Thyroid gland (tissue), 4 donors: ENCODE measurements around the gene FHIT. TPM values are rescaled to one million over a fixed set of nuclear protein-coding genes. Genes with fewer than 3 reads are reported as not detected.

Source experiments
- DNase-seq, 2 donors: peaks; one replicate each; pipeline ENCODE4 v3.0.0-alpha.2; 2019
- H3K27ac ChIP-seq, 3 donors: fragments of 200-600 bp; sonication (generic); 1 replicate in 2 of 3; 2 replicates in 1 of 3; pipeline ENCODE4 v1.5.1; 2016 to 2019; ENCODE audit warnings: mild to moderate bottlenecking in 1 of 3, moderate library complexity in 1 of 3
- H3K27me3 ChIP-seq: fragments of 200-600 bp; sonication (generic); one replicate; pipeline ENCODE4 v1.5.1; 2019
- H3K36me3 ChIP-seq, 2 donors: fragments of 200-600 bp; sonication (generic); one replicate each; pipeline ENCODE4 v1.5.1; 2016 to 2019
- H3K4me1 ChIP-seq, 2 donors: fragments of 200-600 bp; sonication (generic); one replicate each; pipeline ENCODE4 v1.5.1; 2017 to 2019
- H3K4me3 ChIP-seq, 3 donors: fragments of 200-600 bp; sonication (generic); replicated peaks in 1 of 3; 1 replicate in 2 of 3; 2 replicates in 1 of 3; pipeline ENCODE4 v1.5.1; 2016; ENCODE audit warnings: mild to moderate bottlenecking in 1 of 3
- H3K9me3 ChIP-seq: fragments of 200-600 bp; sonication (generic); one replicate; pipeline ENCODE4 v1.5.1; 2017
- CTCF ChIP-seq, 6 experiments: fragments of 200-600 bp in 3 of 6; fragments of 450-650 bp in 3 of 6; sonication (generic) in 3 of 6; IDR thresholded peaks; one replicate each; pipeline ENCODE4 v1.5.1; 2016 to 2019; ENCODE audit warnings: antibody characterized with exemption in 6 of 6, mild to moderate bottlenecking in 2 of 6, inconsistent platforms in 1 of 6, moderate library complexity in 1 of 6
- POLR2A ChIP-seq, 2 donors: fragments of 450-650 bp; IDR thresholded peaks; one replicate each; pipeline ENCODE4 v1.6.1; 2017; ENCODE audit warnings: antibody characterized with exemption in 2 of 2, mild to moderate bottlenecking in 2 of 2, moderate library complexity in 1 of 2
- WGBS, 2 donors: methylation state at CpG; one replicate each; pipeline ENCODE4 v1.1.5; 2017; 5-methylcytosine and 5-hydroxymethylcytosine counted together
- intact Hi-C: fragments of 100-400 bp; cut with DNase I; formaldehyde crosslinking; loops from one replicate; pipeline ENCODE4 v1.15.1; 2023
- total RNA-seq, 4 donors: library from RNA; depleted of rRNA; stranded (reverse); fragments of >200 nt; gene quantifications; one replicate each; pipeline ENCODE4 v1.2.3, GENCODE V29; 2016

Gene FHIT
- total RNA-seq, 4 donors from 2014 or later = 12.2 to 18.9 (median 16.2) TPM

DNA sequence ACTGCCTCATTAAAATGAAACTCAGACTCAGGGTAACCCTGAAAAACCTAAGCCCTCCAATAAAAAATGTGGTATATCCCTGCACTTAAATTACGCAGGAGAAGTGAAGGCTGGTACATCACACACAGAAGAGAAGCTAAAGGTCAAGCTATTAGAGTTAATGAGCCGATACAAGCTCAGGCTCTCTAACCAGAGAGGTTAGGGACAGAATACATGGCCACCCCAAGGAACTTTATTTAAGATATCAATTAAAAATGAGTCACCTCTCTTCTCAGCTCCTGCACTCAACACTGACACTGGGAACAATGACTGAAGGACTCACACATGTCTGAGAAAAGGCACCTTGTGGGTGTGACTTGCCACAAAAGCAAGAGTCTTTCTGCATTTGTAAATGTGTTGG, 1400.8 kb downstream of the FHIT start:
- no peak for TF ChIP-seq POLR2A (IDR thresholded peaks at IDR 0.05)
- TF ChIP-seq CTCF (IDR thresholded peaks at IDR 0.05) = no peak
- H3K4me3 ChIP-seq = no peak overlapping the region
- DNase-seq = no peak
- 84 to 96% methylated on average over 2 of the region's 2 CpGs for WGBS, 2 donors
- no peaks in the 10 kb centered on the region for H3K4me1 ChIP-seq
- intact Hi-C loops = loop anchor here (10.0 kb wide), 1 partner anchor 1206 kb away; no protein-coding TSS in a partner anchor
- H3K36me3 ChIP-seq = no peaks in the 10 kb centered on the region
- H3K27me3 ChIP-seq = no peaks in the 10 kb centered on the region
- H3K27ac ChIP-seq = no peak overlapping the region
- no peaks in the 10 kb centered on the region for H3K9me3 ChIP-seq

GRCh38 chr3:59845386-59845785, 1405.9 kb downstream of the FHIT start:
- intact Hi-C loops = no loop called here
- TF ChIP-seq POLR2A (IDR thresholded peaks at IDR 0.05) (no peak), CTCF (IDR thresholded peaks at IDR 0.05) (no peak)
- no peak overlapping the region for H3K4me3 ChIP-seq

GRCh38 chr3:59843821-59844220, 1407.4 kb downstream of the FHIT start:
- Histone ChIP-seq H3K36me3 (no peaks in the 10 kb centered on the region), H3K9me3 (no peaks in the 10 kb centered on the region), H3K27ac (no peak overlapping the region), H3K27me3 (no peaks in the 10 kb centered on the region), H3K4me3 (no peak overlapping the region), H3K4me1 (no peaks in the 10 kb centered on the region)
- no peak for TF ChIP-seq CTCF (IDR thresholded peaks at IDR 0.05)
- TF ChIP-seq POLR2A (IDR thresholded peaks at IDR 0.05) = no peak
- intact Hi-C loops = no loop called here
- DNase-seq = no peak
- 91 to 100% methylated on average over 1 of the region's 1 CpG for WGBS, 2 donors

More at GRCh38 chr3:59845386-59845785, 1405.9 kb downstream of the FHIT start:
- Histone ChIP-seq H3K36me3 (no peaks in the 10 kb centered on the region), H3K27ac (no peak overlapping the region), H3K9me3 (no peaks in the 10 kb centered on the region), H3K27me3 (no peaks in the 10 kb centered on the region), H3K4me1 (no peaks in the 10 kb centered on the region)
- 94 to 98% methylated on average over 1 of the region's 1 CpG for WGBS, 2 donors
- no peak for DNase-seq

DNA sequence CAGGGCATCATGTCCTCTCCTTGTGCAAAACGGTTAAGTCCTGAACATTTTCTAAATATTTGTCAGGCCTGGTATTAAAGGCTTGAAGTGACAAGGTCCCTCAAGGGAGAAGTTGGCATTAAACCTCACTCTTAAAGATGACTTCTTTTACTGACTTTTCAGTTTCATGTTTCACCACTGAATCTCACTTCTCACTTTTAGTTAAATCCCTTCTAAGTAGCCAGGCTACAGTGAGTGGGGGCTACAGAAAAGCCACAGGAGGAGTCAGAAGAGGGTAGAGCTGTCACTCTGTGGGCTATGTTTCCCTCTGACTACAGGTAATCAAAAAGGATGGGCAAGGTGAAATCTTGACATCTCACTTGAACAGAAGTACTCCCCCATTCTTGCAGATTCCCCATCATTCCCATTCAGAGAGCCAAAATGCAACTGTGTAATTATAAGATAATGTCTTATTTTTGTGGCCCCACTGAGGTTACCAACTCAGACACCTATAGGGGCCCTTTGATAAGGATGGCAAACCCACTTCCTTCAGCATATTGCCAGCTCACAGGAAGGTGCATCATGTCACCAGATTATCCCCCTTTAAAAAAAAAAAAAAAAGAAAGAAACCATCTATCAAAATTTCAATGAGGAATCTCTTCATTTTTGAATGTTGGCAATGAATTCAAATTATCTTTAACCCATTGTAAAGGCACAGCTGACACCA, 1411.3 kb downstream of the FHIT start:
- no peak overlapping the region for H3K4me3 ChIP-seq

More for the DNA sequence above, 1411.3 kb downstream of the FHIT start:
- no peak for TF ChIP-seq POLR2A (IDR thresholded peaks at IDR 0.05)
- TF ChIP-seq CTCF (IDR thresholded peaks at IDR 0.05) = no peak
- Histone ChIP-seq H3K27me3 (no peaks in the 10 kb centered on the region), H3K36me3 (no peaks in the 10 kb centered on the region), H3K4me1 (no peaks in the 10 kb centered on the region), H3K27ac (no peak overlapping the region), H3K9me3 (no peaks in the 10 kb centered on the region)
- WGBS, 2 donors = 63 to 64% methylated on average over 1 of the region's 1 CpG
- DNase-seq = no peak
- intact Hi-C loops = no loop called here
